Measurements from ENCODE around the gene IKBIP.
"Not testable (repeated sequence)": the region's sequence is repeated elsewhere in the genome, so short reads cannot be mapped to it uniquely, and the experiment has no call there.

IKBIP gene

DNA sequence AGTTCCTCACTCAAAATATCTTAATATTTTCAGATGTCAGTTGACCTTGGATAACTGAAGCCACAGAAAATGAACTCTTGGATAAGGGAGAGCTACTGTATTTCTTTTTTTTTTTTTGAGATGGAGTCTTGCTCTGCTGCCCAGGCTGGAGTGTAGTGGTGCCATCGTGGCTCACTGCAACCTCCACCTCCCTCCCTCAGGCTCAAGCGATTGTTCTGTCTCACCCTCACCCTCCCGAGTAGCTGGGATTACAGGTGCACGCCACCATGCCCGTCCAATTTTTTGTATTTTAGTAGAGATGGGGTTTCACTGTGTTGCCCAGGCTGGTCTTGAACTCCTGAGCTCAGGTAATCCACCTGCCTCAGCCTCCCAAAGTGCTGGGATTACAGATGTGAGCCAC, 47.3 kb downstream of the IKBIP start:
- H3K27me3 Mint-ChIP-seq; H3K27ac Mint-ChIP-seq; H3K4me3 Mint-ChIP-seq; intact Hi-C loops (cut with micrococcal nuclease); H3K9me3 Mint-ChIP-seq: not testable (repeated sequence)
- H3K36me3 Mint-ChIP-seq (ENCODE audit: low read depth), result peaks cover 87% of the 10 kb centered on the region
- peaks cover 23% of the 10 kb centered on the region for H3K4me1 Mint-ChIP-seq (ENCODE audit: low read depth)

DNA sequence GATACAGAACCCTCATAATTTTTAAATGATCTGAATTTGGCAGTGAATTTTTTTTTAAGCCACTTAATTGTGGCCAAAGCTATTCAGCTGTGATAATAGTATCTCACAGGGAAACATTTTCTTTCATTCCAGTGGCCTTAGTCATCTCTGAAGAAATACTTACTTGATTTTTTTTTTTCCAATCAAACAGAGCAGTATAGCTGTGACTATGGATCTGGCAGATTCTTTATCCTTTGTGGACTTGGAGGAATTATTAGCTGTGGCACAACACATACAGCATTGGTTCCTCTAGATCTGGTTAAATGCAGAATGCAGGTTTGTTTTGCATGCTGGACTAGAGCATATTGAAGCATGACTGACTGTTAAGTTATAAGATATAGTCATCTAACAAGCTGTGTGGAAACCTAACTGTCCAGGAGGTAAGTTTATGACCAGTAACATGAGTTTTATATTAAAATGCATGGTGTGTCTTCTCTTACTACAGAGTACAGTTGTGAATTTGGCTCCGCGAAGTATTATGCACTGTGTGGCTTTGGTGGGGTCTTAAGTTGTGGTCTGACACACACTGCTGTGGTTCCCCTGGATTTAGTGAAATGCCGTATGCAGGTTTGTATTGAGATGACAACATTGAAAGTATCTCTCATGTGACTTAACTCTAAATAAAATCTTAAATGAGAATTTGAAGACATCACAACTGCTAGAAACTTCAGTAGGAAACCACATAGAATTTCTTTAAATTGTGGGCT, 49.2 kb downstream of the IKBIP start:
- H3K9me3 Mint-ChIP-seq, result no peaks in the 10 kb centered on the region
- no peaks in the 10 kb centered on the region for H3K27me3 Mint-ChIP-seq
- H3K4me1 Mint-ChIP-seq (ENCODE audit: low read depth), result peaks cover 23% of the 10 kb centered on the region
- intact Hi-C loops (cut with micrococcal nuclease), result loop anchor here (1.0 kb wide), 1 partner anchor 11 kb away; no protein-coding TSS in a partner anchor
- peak overlapping the region; percentile 92 for H3K27ac Mint-ChIP-seq
- peaks cover 68% of the 10 kb centered on the region for H3K36me3 Mint-ChIP-seq (ENCODE audit: low read depth)
- H3K4me3 Mint-ChIP-seq, result peak overlapping the region; percentile 95

DNA sequence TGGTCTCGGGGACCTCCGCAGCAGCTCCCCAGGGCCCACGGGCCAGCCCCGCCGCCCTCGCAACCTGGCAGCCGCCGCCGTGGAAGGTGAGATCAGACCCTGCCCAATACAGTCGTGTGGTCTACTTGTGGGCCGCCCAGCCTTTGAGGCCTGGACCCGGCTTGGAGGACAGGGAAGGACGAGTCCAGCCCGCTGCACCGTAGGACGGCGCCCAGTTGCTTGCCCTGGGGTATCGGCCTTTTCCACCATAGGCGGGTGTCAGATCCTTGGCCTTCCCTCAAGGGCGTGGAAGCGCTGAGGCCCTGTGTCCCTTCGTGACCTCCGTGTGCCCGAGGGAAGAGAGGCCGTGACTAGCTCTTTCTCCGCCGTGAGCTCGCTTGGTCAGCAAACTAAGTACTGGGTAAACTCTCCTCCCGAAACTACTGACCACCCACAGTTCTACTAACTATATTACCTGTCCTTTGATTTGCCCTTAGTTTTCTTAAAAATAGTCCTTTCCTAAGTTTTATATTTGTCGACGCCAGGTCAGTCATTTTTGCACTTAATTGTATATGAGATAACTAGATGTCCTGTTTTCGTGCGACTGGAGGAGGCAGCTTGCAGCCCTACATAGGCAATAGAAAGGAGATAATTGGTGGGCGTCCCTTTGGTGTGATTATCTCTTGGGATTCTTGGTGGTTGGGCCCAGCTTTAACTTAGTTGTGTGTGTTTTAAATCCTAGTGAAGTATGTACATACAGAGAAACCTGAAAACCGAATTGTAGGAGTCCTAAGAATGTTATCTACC, 50.3 kb downstream of the IKBIP start:
- Mint-ChIP-seq H3K9me3 (no peaks in the 10 kb centered on the region), H3K27me3 (no peaks in the 10 kb centered on the region), H3K4me3 (peak overlapping the region; percentile 95), H3K27ac (peak overlapping the region; percentile 92), H3K36me3 (ENCODE audit: low read depth) (peaks cover 57% of the 10 kb centered on the region), H3K4me1 (ENCODE audit: low read depth) (peaks cover 23% of the 10 kb centered on the region)
- intact Hi-C loops (cut with micrococcal nuclease), result no loop called here

DNA sequence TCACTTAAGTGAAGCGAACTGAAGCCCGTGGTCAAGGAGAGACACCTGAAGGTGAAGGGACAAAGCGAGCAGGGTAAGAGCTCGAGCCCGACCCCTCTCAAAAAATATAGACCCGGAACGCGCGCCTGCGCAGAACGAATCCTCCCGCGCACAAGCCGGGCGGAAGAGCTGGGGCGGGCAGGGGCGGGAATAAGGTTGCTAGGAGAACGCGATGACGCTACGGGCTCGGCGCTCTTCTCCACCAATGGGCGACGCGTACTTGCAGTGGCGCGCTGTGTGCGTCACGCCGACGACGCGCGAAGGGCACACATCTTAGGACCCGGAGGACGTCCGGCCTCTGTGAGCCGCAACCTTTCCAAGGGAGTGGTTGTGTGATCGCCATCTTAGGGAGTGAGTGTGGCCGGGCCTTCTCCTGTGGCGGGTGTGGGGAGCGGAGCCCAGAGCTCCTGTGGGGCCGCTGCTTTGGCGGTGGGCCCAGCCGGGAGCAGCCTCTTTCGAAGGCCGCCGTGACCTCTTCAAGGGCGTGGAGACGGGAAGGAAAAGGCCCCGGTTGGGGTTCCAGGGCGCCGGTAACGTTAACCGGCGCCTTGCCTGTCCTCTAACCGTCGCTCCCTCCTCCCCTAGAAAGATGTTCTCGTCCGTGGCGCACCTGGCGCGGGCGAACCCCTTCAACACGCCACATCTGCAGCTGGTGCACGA, 51.1 kb downstream of the IKBIP start, which contains the start of gene SLC25A3:
SLC25A3 (plus strand) TSS at position 336 of the 699 bp plus-strand sequence; CDS start at position 629, 293 bp downstream.
- intact Hi-C loops (cut with micrococcal nuclease), result loop anchor here (1.0 kb wide), 1 partner anchor 52 kb away; the partner anchor contains the start of gene APAF1
- Mint-ChIP-seq H3K36me3 (ENCODE audit: low read depth) (peaks cover 50% of the 10 kb centered on the region), H3K27me3 (no peaks in the 10 kb centered on the region), H3K27ac (peak within 1 kb of the TSS; percentile 92), H3K9me3 (no peaks in the 10 kb centered on the region), H3K4me3 (peak within 1 kb of the TSS; percentile 95), H3K4me1 (ENCODE audit: low read depth) (peaks cover 23% of the 10 kb centered on the region)

DNA sequence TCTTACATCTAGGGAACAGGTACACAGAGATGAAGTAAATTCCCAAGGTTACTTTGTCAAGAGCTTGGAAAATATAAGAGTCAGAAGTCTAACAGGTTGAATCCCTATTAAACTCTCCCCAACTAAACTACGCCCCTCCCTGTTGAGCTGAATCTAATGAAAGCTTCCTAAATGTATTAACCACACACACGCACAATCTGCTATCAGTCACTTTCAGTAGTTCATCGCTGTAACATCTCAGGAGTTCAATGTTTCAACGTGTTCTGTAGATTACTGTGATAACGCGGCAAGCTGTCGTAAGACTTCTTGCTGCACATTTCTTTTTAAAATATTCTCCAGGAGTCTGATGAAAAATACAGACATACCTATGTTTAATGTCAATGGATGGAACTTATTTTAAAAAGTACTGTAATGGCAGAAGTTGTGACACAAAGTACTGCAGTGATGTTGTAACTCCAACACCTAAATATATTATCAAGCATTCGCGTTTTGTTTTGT, 51.7 kb downstream of the IKBIP start:
- Mint-ChIP-seq H3K27me3 (peaks cover under 1% of the 10 kb centered on the region), H3K36me3 (ENCODE audit: low read depth) (peaks cover 44% of the 10 kb centered on the region), H3K9me3 (no peaks in the 10 kb centered on the region), H3K27ac (peak overlapping the region; percentile 92), H3K4me3 (peak overlapping the region; percentile 95), H3K4me1 (ENCODE audit: low read depth) (peaks cover 23% of the 10 kb centered on the region)
- intact Hi-C loops (cut with micrococcal nuclease), result loop anchor here (1.0 kb wide), 1 partner anchor 52 kb away; the partner anchor contains the start of gene APAF1

DNA sequence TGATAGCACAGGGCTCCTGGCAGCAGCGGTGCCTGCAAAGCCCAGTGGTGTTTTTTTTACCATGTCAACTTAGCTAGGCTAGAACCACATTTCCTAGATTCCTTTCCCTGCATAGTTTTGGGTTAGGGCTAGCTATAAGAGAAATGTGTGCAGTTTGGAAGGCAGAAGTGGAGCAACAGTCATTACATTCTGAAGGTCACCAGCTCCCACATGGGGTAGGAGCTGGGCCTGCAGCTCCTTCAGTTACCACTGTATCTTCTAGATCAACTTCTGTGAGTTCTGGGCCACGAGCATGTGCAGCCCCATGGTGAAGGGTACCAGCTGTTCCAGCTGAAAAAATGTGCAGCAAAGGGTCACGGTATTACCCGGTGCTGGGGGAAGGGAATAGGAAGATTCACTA, 53.4 kb downstream of the IKBIP start:
- H3K4me1 Mint-ChIP-seq (ENCODE audit: low read depth), result peaks cover 15% of the 10 kb centered on the region
- H3K36me3 Mint-ChIP-seq (ENCODE audit: low read depth), result peaks cover 27% of the 10 kb centered on the region
- no peak overlapping the region for H3K4me3 Mint-ChIP-seq
- no peaks in the 10 kb centered on the region for H3K9me3 Mint-ChIP-seq
- peaks cover 1% of the 10 kb centered on the region for H3K27me3 Mint-ChIP-seq
- H3K27ac Mint-ChIP-seq, result no peak overlapping the region
- intact Hi-C loops (cut with micrococcal nuclease), result no loop called here

DNA sequence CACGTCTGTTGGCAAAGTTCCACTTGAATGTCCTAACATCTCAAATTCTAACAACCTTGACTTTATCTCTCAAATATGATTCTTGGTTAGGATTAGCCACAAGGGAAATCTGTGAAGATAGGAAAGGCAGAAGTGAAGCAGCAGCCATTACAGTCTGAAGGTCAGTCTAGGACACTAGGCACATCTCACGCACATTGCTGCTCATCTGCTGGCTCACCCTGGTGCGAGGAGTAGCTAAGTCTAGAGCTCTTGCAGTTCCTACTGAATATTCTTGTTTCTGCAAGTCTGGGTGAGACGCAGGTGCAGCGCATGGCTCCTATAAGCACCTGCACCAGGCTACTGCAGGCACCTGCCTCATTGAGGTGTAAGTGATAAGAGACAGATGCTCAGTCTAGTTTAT, 57.5 kb downstream of the IKBIP start:
- Mint-ChIP-seq H3K36me3 (ENCODE audit: low read depth) (no peaks in the 10 kb centered on the region), H3K9me3 (no peaks in the 10 kb centered on the region), H3K4me1 (ENCODE audit: low read depth) (no peaks in the 10 kb centered on the region), H3K4me3 (no peak overlapping the region), H3K27me3 (peaks cover 1% of the 10 kb centered on the region), H3K27ac (no peak overlapping the region)
- intact Hi-C loops (cut with micrococcal nuclease), result no loop called here

DNA sequence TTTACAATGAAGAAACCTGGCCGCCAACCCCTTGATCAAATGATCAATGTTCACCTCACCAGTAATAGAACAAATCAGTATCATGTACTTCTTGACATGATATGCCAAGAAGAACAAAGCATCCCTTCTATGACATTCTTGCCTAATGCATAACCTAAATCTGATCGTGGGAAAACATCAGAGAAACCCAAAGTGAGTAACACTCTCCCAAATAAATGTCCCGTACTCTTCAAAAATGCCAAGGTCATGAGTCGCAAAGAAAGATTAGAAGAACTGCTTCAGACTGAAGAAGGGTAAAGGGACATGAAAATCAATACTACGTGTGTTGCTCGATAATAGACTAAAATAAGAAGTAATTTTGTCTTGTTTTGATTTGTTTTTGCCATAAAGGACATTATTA, 62.5 kb downstream of the IKBIP start:
- no peaks in the 10 kb centered on the region for H3K4me1 Mint-ChIP-seq (ENCODE audit: low read depth)
- intact Hi-C loops (cut with micrococcal nuclease), result no loop called here
- H3K27me3 Mint-ChIP-seq, result no peaks in the 10 kb centered on the region
- no peak overlapping the region for H3K4me3 Mint-ChIP-seq
- no peaks in the 10 kb centered on the region for H3K9me3 Mint-ChIP-seq
- H3K36me3 Mint-ChIP-seq (ENCODE audit: low read depth), result no peaks in the 10 kb centered on the region
- H3K27ac Mint-ChIP-seq, result no peak overlapping the region

DNA sequence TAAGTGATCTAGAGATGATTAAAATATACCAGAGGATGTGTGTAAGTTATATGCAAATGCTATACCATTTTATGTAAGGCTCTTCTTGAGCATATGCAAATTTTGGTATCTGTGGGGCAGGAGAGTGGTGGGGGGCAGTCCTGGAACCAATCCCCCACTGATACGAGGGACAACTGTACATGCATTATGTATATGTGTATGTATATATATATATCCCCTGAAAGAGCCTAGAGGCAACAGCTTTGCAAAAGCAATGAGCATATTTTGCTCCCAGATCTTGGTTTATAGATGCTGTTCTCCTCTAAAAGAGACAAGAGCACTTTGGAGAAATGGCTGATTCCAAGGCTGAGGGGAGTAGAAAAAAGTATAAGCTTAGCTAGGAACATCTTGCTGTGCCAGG, 63.5 kb downstream of the IKBIP start:
- no peaks in the 10 kb centered on the region for H3K4me1 Mint-ChIP-seq (ENCODE audit: low read depth)
- H3K27ac Mint-ChIP-seq, result no peak overlapping the region
- no peak overlapping the region for H3K4me3 Mint-ChIP-seq
- intact Hi-C loops (cut with micrococcal nuclease), result no loop called here
- H3K27me3 Mint-ChIP-seq, result no peaks in the 10 kb centered on the region
- H3K9me3 Mint-ChIP-seq, result no peaks in the 10 kb centered on the region
- no peaks in the 10 kb centered on the region for H3K36me3 Mint-ChIP-seq (ENCODE audit: low read depth)

DNA sequence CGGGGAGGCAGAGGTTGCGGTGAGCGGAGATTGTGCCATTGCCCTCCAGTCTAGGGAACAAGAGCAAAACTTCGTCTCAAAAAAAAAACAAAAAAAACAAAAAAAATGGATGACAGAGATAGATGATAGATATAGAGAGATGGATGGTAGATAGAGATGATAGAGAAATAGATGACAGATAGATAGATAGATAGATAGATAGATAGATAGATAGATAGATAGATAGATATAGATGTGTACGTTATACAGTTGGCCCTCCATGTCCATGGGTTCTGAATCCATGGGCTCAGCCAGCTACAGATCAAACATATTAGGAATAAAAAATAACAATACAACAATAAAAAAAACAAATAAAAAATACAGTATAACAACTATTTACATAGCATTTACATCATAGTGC, 63.9 kb downstream of the IKBIP start:
- Mint-ChIP-seq H3K27me3 (no peaks in the 10 kb centered on the region), H3K36me3 (ENCODE audit: low read depth) (no peaks in the 10 kb centered on the region), H3K27ac (no peak overlapping the region), H3K4me3 (no peak overlapping the region), H3K9me3 (no peaks in the 10 kb centered on the region), H3K4me1 (ENCODE audit: low read depth) (no peaks in the 10 kb centered on the region)
- intact Hi-C loops (cut with micrococcal nuclease), result no loop called here

DNA sequence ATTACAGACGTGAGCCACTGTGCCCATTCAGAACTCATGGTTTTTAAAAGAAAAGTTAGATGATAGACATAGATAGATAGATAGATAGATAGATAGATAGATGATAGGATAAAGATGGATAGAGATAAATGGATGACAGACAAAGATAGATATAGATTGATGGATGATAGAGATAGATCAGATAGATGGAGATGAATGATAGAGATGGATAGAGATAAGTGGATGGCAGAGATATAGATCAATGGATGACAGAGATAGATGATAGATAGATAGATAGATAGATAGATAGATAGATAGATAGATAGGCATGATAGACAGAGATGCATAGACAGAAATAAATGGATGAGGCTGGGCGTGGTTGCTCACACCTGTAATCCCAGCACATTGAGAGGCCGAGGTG, 64.8 kb downstream of the IKBIP start:
- Mint-ChIP-seq H3K4me3 (no peak overlapping the region), H3K27ac (no peak overlapping the region), H3K4me1 (ENCODE audit: low read depth) (no peaks in the 10 kb centered on the region), H3K27me3 (no peaks in the 10 kb centered on the region), H3K9me3 (no peaks in the 10 kb centered on the region), H3K36me3 (ENCODE audit: low read depth) (no peaks in the 10 kb centered on the region)
- intact Hi-C loops (cut with micrococcal nuclease), result no loop called here

DNA sequence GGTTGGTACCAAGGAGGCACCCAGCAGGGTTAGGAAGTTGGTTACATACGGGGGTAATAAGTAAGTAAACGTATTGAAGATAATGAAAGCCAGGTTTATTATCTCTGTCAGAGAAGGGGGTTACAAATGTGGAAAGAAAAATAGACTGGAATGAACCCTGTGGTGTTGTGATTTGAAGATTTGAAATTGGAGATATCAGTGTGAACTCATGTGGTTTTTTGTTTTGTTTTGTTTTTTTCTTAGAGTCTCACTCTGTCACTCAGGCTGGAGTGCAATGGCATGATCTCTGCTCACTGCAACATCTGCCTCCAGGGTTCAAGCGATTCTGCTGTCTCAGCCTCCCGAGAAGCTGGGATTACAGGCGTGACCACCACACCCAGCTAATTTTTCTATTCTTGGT, 65.2 kb downstream of the IKBIP start:
- no peaks in the 10 kb centered on the region for H3K36me3 Mint-ChIP-seq (ENCODE audit: low read depth)
- H3K4me1 Mint-ChIP-seq (ENCODE audit: low read depth), result no peaks in the 10 kb centered on the region
- no peak overlapping the region for H3K4me3 Mint-ChIP-seq
- H3K27ac Mint-ChIP-seq, result no peak overlapping the region
- H3K27me3 Mint-ChIP-seq, result no peaks in the 10 kb centered on the region
- intact Hi-C loops (cut with micrococcal nuclease), result no loop called here
- H3K9me3 Mint-ChIP-seq, result no peaks in the 10 kb centered on the region

DNA sequence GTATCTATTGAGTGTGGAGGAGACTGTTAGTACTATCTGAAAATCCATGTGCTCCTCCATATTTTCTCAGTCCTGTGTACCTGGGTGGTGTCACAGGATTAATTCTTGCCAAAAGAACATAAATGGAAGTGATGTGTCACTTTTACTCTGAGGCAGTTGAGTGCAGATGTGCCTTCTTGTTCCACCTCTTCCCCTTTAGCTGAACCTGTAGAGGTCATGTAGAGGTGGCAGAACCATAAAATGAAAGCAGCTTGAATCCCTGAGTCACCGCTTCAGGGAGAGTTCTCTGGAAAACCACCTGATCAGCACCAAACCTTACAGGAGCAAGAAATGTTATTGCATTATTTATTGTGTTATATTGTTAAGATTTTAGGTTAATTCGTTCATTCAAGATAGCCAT, 65.8 kb downstream of the IKBIP start:
- no peaks in the 10 kb centered on the region for H3K9me3 Mint-ChIP-seq
- H3K27me3 Mint-ChIP-seq, result no peaks in the 10 kb centered on the region
- H3K36me3 Mint-ChIP-seq (ENCODE audit: low read depth), result no peaks in the 10 kb centered on the region
- no peaks in the 10 kb centered on the region for H3K4me1 Mint-ChIP-seq (ENCODE audit: low read depth)
- no peak overlapping the region for H3K27ac Mint-ChIP-seq
- intact Hi-C loops (cut with micrococcal nuclease), result no loop called here
- no peak overlapping the region for H3K4me3 Mint-ChIP-seq

DNA sequence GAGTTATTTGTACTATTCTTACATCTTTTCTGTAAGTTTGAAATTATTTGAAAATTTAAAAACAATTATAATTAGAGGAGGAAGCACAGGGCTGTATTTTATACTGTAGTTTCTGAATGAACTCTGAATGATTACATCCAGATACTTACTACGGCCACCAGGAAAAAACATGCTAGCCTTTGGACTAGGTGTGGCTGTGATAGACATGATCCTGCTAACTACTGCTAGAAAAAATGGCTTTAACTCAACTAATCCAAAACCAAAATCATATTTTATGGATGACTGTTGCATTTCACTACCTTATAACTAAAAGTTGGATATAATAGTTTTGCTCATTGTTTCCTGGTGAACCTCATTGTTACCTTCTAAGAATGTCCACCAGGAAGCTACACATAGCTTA, 66.2 kb downstream of the IKBIP start:
- Mint-ChIP-seq H3K9me3 (no peaks in the 10 kb centered on the region), H3K27ac (no peak overlapping the region), H3K36me3 (ENCODE audit: low read depth) (no peaks in the 10 kb centered on the region), H3K4me3 (no peak overlapping the region), H3K4me1 (ENCODE audit: low read depth) (no peaks in the 10 kb centered on the region), H3K27me3 (no peaks in the 10 kb centered on the region)
- intact Hi-C loops (cut with micrococcal nuclease), result no loop called here

All from dendritic cell treated with granulocyte-macrophage colony-stimulating factor and Interleukin-4, amounts not matched to agents 40 ng/mL and 50 ng/mL, for 4 days (primary cell).